SU-DHL-6 (cell line): Measurements from ENCODE around the gene ZNF365.

Source experiments
- CTCF ChIP-seq: fragments of 200-600 bp; sonication (generic); IDR thresholded peaks from one replicate; pipeline ENCODE4 v1.5.1; 2017; ENCODE audit warnings: antibody characterized with exemption, mild to moderate bottlenecking, low read length, moderate library complexity; ENCODE audit not compliant: insufficient read depth, poor library complexity, severe bottlenecking
- EZH2phosphoT487 ChIP-seq: fragments of 200-600 bp; sonication (generic), shearing (Covaris generic); conservative IDR thresholded peaks from 2 replicates; pipeline ENCODE4 v1.6.1; 2018; ENCODE audit warnings: mild to moderate bottlenecking, antibody characterized with exemption, low read length, moderate library complexity, mixed read lengths

GRCh38 chr10:62437696-62438095 is 63.5 kb downstream of the ZNF365 start:
- TF ChIP-seq CTCF, result peak; percentile 56
- no peak for TF ChIP-seq EZH2phosphoT487
